Measurements from ENCODE around the gene DDX5. TPM values are rescaled to one million over a fixed set of nuclear protein-coding genes. Genes with fewer than 3 reads are reported as not detected.

DDX5 gene
- total RNA-seq, 1 experiment from 2014 or later, result 798 TPM

DNA sequence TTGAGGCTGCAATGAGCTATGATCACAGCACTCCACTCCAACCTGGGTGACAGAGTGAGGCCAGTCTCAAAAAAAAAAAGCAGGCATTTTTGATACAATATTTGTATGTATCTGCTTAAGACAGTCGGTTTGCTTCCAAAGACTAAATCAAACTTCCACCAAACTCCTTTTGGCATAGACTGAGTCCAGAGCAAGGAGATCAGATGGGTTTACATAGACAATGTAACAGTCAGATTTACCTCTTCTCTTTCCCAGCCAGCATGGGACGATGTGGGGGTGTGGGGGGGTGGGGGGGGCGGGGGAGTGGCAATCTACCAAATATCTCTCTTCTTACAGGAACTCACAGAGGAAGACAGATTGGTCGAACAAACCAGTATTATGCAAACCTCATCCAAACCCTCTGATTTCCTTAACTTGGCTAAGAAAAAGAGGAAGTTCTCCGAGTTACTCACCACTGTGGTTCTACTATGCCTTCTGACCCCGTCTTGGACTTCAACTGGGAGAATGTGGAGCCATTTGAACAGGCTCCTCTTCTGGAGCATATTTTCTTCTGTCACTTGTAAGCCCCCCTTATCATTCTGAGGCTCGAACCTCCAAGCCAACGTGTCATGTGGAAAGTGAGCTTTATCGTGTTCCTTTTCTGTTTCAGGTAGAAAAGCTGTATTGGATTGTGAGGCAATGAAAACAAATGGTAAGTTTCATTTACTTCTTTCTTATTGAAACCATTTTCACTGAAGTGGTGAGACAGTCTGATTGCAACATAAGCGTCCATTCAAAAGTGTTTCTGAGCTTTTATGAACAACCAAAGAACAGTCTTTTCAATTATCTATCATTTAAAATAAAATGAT lies 57.2 kb downstream of the DDX5 start, which contains the start of gene MILR1 (continued):
- TF ChIP-seq, protein P1, sequence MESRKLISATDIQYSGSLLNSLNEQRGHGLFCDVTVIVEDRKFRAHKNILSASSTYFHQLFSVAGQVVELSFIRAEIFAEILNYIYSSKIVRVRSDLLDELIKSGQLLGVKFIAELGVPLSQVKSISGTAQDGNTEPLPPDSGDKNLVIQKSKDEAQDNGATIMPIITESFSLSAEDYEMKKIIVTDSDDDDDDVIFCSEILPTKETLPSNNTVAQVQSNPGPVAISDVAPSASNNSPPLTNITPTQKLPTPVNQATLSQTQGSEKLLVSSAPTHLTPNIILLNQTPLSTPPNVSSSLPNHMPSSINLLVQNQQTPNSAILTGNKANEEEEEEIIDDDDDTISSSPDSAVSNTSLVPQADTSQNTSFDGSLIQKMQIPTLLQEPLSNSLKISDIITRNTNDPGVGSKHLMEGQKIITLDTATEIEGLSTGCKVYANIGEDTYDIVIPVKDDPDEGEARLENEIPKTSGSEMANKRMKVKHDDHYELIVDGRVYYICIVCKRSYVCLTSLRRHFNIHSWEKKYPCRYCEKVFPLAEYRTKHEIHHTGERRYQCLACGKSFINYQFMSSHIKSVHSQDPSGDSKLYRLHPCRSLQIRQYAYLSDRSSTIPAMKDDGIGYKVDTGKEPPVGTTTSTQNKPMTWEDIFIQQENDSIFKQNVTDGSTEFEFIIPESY (IDR thresholded peaks at IDR 0.05; ENCODE audit: extremely low read depth, insufficient replicate concordance, low read length), result no peak
- TF ChIP-seq POLR2AphosphoS5 (IDR thresholded peaks at IDR 0.05; ENCODE audit: low read depth, low read length), result peak; percentile 48; the same call in 1 of the 2 replicates

Small RNA genes lying within 50 kb of the gene (microRNA-seq; reads per million reads assigned to microRNA genes)
- gene MIR3064 (ENCODE audit: borderline number of aligned reads) (3.6 reads per million), gene MIR5047 (ENCODE audit: borderline number of aligned reads) (not detected)

Other genes with a start within 250 kb of the DDX5 start
- 24.6 TPM for gene TEX2, start 243.0 kb downstream of the DDX5 start, total RNA-seq (2021; ENCODE audit: unreplicated experiment)
- 0.42 TPM for gene PECAM1, start 115.4 kb downstream of the DDX5 start, total RNA-seq (2021; ENCODE audit: unreplicated experiment)
- 3.8 TPM for gene MILR1, start 57.2 kb downstream of the DDX5 start, total RNA-seq (2021; ENCODE audit: unreplicated experiment)
- 51.5 TPM for gene POLG2, start 9.2 kb downstream of the DDX5 start, total RNA-seq (2021; ENCODE audit: unreplicated experiment)
- 77.0 TPM for gene CEP95, start 688 bp upstream of the DDX5 start, total RNA-seq (2021; ENCODE audit: unreplicated experiment)
- gene SMURF2, start 156.0 kb upstream of the DDX5 start, total RNA-seq (2021; ENCODE audit: unreplicated experiment), result 127 TPM